ENCODE data around the gene DCAF12. TPM values are rescaled to one million over a fixed set of nuclear protein-coding genes. Genes with fewer than 3 reads are reported as not detected.

DCAF12 gene
- total and polyA plus RNA-seq, 8 donors = 4.1 to 54.3 (median 21.4) TPM

- H3K4me1 ChIP-seq = peaks cover 0 to 5% (median 0%) of the 10 kb centered on the region in 4 donors
- no peak overlapping the region for H3K27ac ChIP-seq
- no peak for DNase-seq
- no peaks in the 10 kb centered on the region for H3K27me3 ChIP-seq
- no peaks in the 10 kb centered on the region for H3K36me3 ChIP-seq
- WGBS, 5 donors = 93 to 100% (median 96%) methylated on average over 2 of the region's 2 CpGs
- intact Hi-C loops (cut with DNase I; ENCODE audit: low total_unique reads) = no loop called here
- TF ChIP-seq CTCF (IDR thresholded peaks at IDR 0.05) (no peak), EP300 (IDR thresholded peaks at IDR 0.05) (no peak), POLR2AphosphoS5 (IDR thresholded peaks at IDR 0.05) (no peak), POLR2A (IDR thresholded peaks at IDR 0.05) (no peak)
- no peaks in the 10 kb centered on the region for H3K9me3 ChIP-seq
- no peak overlapping the region for H3K4me3 ChIP-seq
Observed at GRCh38 chr9:34157898-34158297, 31.4 kb upstream of the DCAF12 start.

GRCh38 chr9:34157318-34157717 is 30.8 kb upstream of the DCAF12 start:
- TF ChIP-seq POLR2AphosphoS5 (IDR thresholded peaks at IDR 0.05) = no peak
- TF ChIP-seq EP300 (IDR thresholded peaks at IDR 0.05) = no peak
- Histone ChIP-seq H3K27ac (no peak overlapping the region), H3K4me3 (no peak overlapping the region), H3K9me3 (no peaks in the 10 kb centered on the region), H3K4me1 (peaks cover 0 to 5% (median 0%) of the 10 kb centered on the region in 4 donors), H3K36me3 (no peaks in the 10 kb centered on the region), H3K27me3 (no peaks in the 10 kb centered on the region)
- intact Hi-C loops (cut with DNase I; ENCODE audit: low total_unique reads) = no loop called here
- no peak for DNase-seq

GRCh38 chr9:34154057-34154456 is 27.6 kb upstream of the DCAF12 start:
- TF ChIP-seq POLR2A (IDR thresholded peaks at IDR 0.05) (no peak), CTCF (IDR thresholded peaks at IDR 0.05) (no peak), EP300 (IDR thresholded peaks at IDR 0.05) (no peak), POLR2AphosphoS5 (IDR thresholded peaks at IDR 0.05) (no peak)
- 65 to 92% (median 89%) methylated on average over 1 of the region's 1 CpG for WGBS, 5 donors
- peaks cover 0 to 5% (median 0%) of the 10 kb centered on the region in 4 donors for H3K4me1 ChIP-seq
- no peaks in the 10 kb centered on the region for H3K27me3 ChIP-seq
- H3K4me3 ChIP-seq = no peak overlapping the region
- H3K9me3 ChIP-seq = no peaks in the 10 kb centered on the region
- H3K27ac ChIP-seq = no peak overlapping the region
- intact Hi-C loops (cut with DNase I; ENCODE audit: low total_unique reads) = no loop called here
- no peaks in the 10 kb centered on the region for H3K36me3 ChIP-seq
- DNase-seq = no peak

GRCh38 chr9:34151398-34151797 is 24.9 kb upstream of the DCAF12 start:
- H3K4me1 ChIP-seq = no peaks in the 10 kb centered on the region
- intact Hi-C loops (cut with DNase I; ENCODE audit: low total_unique reads) = no loop called here
- no peak overlapping the region for H3K27ac ChIP-seq
- no peaks in the 10 kb centered on the region for H3K36me3 ChIP-seq
- DNase-seq = no peak
- WGBS, 5 donors = 89 to 94% (median 92%) methylated on average over 4 of the region's 4 CpGs
- H3K4me3 ChIP-seq = no peak overlapping the region
- no peaks in the 10 kb centered on the region for H3K9me3 ChIP-seq
- no peaks in the 10 kb centered on the region for H3K27me3 ChIP-seq
- TF ChIP-seq CTCF (IDR thresholded peaks at IDR 0.05) = no peak
- no peak for TF ChIP-seq POLR2A (IDR thresholded peaks at IDR 0.05)
- TF ChIP-seq EP300 (IDR thresholded peaks at IDR 0.05) = no peak
- no peak for TF ChIP-seq POLR2AphosphoS5 (IDR thresholded peaks at IDR 0.05)

- Histone ChIP-seq H3K27ac (no peak overlapping the region), H3K4me1 (peaks cover 0 to 6% (median 0%) of the 10 kb centered on the region in 4 donors), H3K36me3 (no peaks in the 10 kb centered on the region), H3K4me3 (no peak overlapping the region), H3K9me3 (no peaks in the 10 kb centered on the region), H3K27me3 (no peaks in the 10 kb centered on the region)
- intact Hi-C loops (cut with DNase I; ENCODE audit: low total_unique reads) = no loop called here
- TF ChIP-seq CTCF (IDR thresholded peaks at IDR 0.05) (no peak), POLR2A (IDR thresholded peaks at IDR 0.05) (no peak), POLR2AphosphoS5 (IDR thresholded peaks at IDR 0.05) (no peak), EP300 (IDR thresholded peaks at IDR 0.05) (no peak)
- 61 to 81% (median 72%) methylated on average over 3 of the region's 3 CpGs for WGBS, 5 donors
- DNase-seq = no peak
Observed at GRCh38 chr9:34145165-34145564, 18.7 kb upstream of the DCAF12 start.
